Measurements from ENCODE around the gene PWWP2B.

The PWWP2B gene

GRCh38 chr10:132407243-132407746, 10.3 kb downstream of the PWWP2B start:
- no peak for DNase-seq (ENCODE audit: low read depth, low spot score)

DNA sequence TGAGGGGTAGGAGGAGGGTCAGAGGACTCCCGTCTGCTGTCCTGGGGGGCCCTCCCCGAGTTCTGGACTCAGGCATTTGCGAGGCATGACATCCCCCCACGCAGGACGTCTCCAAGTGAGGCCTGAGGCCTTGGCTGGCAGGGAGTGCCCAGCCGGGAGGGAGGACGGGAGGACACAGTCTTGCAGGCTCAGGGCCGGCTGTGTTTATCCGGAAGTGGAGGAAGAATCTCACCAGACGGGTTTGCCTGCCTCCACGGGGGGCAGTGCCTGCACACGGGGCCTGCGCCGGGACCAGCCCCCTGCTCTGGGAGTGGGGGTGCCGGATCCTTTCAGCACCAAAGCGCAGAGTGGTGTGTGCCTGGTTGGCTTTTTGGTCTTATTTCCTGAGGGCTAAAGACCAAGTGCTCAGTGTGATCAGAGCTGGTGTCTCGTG, 10.9 kb downstream of the PWWP2B start:
- DNase-seq (ENCODE audit: low read depth, low spot score): no peak

DNA sequence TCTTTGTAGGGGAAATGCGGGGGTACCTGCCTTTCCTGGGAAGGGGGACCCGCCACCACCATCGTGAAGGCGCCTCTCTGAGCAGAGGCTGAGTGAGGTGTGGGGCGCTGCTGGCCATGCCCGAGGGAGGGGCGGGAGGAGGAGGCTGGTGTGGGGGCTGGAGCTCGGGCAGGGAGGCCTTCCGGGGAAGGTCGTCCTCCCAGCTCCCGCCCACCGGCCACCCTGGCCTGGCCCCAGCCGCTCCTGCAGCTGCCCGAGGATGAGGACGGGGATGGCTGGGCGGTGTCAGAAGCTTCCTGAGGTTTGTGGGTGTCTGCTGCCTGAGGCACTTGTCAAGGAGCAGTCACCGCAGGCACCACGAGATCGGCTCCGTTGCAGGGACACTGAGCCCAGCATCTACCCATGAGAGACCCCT, 11.4 kb downstream of the PWWP2B start:
- DNase-seq (ENCODE audit: low read depth, low spot score): no peak

DNA sequence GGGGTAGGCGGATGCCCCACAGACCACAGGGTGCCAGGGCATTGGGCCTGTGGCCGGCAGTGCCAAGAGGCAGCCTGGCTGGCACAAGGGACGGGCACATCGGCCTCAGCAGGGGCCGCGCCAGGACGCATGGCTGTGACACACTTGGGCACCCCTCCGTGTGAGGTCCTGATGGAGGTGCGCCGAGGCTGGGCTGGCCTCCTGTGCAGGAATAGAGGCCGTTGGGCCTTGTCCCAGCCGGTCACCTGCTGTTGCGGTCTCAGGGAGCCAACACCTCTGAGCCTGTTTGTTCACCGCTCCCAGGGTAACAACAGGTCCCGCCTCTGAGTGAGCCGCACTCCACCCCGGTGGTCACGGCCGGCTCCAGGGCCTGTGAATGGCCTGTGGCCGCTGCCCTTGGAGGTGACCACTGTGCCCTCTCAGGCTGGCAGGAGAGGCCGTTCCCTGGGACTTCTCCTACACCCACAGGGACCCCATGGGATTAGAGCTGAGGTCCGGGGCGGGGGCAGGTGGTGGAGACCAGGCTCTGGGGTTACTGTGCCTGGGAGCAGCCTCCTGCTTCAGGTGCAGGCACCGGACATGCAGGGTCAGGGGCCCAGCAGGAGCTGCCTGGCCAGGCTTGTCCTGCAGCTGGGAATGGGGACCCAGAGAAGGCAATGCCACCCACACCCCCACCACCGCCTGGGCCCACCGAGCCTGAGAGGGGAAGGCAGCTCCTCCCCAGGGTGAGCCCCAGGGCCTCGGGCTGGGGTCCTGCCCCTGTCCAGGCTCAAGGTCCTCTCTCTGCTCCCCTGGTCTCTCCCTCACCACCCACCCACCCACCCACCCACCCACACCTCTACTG, 12.0 kb downstream of the PWWP2B start:
- DNase-seq (ENCODE audit: low read depth, low spot score): no peak

- no peak for DNase-seq (ENCODE audit: low read depth, low spot score)
Observed at GRCh38 chr10:132409667-132410028, 12.6 kb downstream of the PWWP2B start.

GRCh38 chr10:132410056-132410778, 13.2 kb downstream of the PWWP2B start:
- no peak for DNase-seq (ENCODE audit: low read depth, low spot score)

GRCh38 chr10:132410779-132411532, 14.0 kb downstream of the PWWP2B start:
- no peak for DNase-seq (ENCODE audit: low read depth, low spot score)

DNA sequence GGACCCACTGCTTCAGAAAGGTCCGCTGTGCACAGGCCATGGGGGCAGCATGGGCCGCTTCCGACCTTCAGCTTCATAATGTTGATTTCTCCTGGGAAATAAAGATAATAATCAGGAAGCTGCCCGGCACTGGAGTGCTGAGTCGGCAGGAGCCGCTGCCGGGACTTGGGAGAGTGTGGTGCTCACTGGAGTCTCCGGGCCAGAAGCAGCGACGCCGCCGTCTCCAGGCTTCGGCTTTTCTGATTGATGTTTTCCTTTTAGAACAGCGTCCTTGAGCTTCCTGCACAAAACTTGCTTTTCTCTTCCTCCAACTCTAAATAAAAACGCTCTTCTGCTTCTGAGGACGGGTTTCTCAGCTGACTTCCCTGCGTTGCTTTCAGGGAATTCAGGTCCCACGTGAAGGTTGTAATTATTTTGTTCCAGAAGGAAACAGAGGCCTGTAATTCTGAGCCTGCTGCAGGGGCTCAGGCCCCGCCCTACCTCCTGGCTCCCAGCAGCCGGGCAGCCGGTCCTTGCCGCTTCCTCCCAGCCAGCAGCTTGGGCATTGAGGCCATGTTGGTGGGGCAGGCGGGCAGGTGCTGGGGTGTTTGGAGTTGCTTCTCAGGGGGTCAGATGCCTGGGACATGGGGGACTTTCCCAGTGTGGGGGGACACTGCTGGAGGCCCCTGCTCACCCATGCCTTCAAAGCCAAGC, 14.7 kb downstream of the PWWP2B start:
- DNase-seq (ENCODE audit: low read depth, low spot score): no peak

DNA sequence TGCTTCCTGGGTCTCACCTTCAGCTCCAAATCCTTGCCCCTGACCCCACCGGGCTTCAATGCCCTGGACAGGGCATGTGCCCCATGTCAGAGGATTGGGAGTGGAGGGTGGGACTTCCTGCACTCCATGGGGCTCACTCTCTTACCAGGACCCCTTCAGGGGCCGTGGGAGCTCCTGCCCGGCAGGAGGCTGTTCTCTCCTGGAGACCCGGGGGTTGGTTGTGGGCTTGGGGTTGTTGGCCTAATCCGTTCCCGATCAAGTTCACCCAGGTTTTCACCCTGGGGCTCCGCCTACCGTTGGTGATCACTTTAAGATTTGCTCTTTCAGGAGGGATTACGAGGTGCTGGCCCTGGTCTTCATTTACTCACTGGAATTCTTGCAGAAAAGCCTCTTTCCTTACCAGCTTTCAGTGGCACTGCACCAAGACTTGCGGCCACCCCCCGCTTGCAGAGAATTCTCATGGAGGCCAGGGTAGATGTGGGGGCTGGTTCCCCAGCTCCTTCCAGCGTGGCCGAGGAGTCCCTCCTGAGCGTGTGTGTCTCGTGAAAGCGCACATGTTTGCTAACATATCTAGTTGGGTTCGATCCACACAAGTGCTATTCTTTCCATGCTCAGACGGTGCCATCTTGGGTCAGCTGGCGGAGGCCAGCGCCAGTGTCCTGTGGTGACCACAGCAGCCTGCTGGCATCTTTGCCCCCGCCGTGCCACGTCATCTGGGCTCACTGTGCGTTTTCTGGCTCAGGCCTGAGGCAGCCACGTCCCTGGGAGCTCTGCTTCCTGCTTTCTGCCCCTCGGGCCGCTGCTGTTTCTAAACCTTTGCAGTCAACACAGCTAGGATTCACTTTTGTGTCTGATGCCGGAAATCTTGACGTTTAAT, 15.6 kb downstream of the PWWP2B start:
- no peak for DNase-seq (ENCODE audit: low read depth, low spot score)

DNA sequence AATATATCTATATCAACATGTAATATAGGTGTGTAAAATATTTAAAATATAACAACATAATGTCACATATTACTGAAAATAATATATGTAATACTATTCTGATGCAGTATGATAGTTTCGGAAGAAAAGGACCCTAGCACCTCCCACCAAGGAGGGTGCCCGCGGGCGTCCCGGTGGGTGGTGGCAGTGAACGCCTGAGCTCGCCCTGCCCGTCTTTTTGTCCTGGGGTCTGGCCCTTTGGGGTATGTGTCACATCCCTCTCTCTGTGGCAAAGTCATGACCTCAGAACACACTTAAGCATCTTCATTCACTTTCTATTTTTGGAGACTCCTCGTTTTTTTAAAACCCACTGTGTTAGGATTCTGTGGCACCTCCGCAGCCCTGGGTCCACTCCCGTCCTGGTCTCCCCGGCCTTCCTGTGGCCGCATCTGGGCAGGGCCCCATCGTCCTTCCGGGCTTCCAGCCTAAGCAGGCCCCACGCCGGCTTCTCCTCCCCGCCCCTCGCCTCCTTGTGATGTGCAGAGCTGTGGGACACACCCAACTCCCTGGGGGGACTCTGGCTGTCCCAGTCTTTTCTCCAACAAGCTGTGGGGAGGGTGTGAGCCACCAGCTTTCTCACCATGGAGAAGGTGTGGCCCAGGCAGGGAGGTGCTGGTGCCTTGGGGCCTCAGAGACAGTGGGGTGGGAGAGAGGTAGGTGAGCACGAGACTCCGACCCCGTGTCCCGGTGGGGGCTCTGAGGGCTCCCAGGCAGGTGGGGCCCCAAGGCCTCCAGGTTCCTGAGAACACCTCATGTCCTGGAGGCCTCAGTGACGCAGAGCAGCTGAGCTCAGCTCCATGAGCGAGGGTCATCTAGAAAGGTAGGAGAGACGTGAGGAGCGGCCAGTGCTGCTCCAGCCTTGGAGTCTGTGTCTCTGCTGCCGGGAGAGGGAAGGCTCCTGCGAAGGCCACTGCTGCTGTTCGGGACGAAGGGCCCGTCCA, 16.5 kb downstream of the PWWP2B start:
- DNase-seq (ENCODE audit: low read depth, low spot score): no peak

GRCh38 chr10:132414402-132415016, 17.5 kb downstream of the PWWP2B start:
- DNase-seq (ENCODE audit: low read depth, low spot score): no peak

DNA sequence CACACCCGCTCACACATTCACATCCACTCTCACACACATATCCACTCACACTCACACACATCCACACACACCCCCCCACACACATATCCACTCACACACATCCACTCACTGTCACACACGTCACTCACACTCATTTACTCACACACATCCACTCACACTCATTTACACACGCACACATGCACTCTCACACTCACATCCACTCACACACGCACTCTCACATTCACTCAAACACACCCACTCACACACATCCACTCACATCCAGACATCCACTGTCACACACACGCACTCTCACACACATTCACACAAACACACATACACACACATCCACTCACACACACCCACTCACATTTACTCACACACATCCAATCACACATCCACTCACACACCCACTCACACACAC, 18.3 kb downstream of the PWWP2B start:
- DNase-seq (ENCODE audit: low read depth, low spot score): no peak

GRCh38 chr10:132415956-132416355, 19.0 kb downstream of the PWWP2B start:
- DNase-seq (ENCODE audit: low read depth, low spot score): no peak

DNA sequence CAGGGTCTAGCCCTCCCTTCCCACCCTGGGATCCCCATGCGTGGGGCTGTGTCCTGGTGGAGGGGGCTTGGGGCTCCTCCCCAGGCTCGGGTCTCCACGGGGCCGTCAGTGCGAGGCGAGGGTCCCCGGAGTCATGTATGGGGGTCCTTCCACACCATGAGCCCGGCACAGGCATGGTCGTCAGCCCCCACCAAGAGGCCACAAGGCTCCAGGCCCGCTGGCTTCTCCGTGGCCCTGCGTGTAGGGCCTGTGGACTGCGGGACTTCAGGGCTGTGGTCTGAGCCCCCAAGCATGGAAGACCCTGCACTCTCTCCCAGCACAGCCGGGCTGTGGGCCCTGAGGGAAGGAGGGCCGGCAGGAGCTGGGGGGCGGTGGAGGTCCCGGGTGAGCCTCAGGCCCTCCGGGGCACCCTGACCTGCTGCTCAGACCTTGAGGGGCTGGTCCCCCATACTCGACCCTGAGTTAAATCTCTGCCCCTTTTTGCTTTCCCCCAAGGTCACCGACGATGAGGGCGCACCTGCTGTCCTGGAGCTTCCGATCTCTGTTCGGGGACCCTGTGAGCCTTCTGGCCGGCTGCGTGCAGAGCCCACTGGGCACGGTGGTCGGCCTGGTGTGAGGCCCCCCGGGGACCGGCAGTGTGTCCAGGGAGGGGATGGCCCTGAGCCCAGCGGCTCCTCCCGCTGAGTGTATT, 19.7 kb downstream of the PWWP2B start:
- DNase-seq (ENCODE audit: low read depth, low spot score): no peak

DNA sequence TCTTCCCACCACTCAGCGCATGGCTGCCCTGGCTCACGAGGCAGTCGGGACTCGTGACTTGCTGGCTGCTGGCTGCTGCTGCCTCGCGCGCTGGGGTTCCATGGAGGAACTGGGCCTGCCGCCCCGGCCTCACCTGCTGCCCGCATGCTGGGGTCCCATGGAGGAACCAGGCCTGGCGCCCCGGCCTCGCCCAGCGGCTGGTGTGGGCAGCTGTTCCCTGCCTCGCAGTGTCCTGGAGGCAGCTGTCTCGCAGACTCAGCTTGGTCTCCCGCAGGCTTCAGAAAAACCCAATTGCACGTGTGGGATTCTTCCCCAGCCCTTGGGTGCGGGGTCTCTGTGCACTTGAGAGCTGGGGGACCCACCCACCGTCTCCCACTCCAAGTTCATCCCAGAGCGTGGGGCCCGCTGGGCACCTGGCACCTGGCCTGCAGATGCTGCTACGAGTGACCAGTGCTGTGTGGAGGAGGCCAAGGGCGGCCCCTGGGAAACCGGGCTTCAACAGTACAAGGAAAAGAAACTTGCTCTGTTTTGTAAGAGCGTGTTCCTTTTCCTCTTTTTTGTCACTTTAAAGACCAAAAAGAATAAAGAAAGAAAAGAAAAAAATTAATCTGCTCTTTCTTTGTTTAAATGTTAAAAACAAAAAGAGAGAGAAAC, 20.4 kb downstream of the PWWP2B start:
- no peak for DNase-seq (ENCODE audit: low read depth, low spot score)

GRCh38 chr10:132417957-132418441, 21.0 kb downstream of the PWWP2B start:
- no peak for DNase-seq (ENCODE audit: low read depth, low spot score)
